ENCODE results near the gene PTPRH.

DNA sequence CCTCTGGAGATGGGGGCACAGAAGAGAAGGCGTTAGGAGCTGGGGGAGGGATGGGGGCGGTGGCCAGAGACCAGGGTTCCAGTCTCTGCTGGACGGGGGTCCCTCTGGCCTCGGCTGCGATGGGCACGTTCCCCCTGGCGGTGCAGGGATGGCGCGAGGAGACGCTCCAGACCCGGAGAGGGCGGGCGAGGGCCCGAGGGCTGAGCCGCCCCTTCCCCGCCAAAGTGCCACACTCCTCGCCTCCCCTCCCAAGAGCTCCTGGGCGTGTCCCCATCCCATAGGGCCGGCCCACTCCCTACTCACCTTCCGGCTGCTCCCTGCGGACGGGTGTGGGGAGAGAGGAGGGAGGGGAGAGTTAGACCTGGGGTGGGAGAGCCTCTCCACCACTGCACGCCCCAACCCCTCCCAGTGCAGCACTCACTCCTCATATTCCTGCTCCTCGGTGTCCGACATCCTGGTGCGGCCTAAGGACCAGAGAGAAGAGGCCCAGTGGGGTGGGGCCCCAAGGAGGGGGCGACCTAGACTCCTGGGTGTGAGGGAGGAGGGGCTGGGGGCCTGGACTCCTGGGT is 62.5 kb downstream of the PTPRH start:
- TF ChIP-seq, protein P1, sequence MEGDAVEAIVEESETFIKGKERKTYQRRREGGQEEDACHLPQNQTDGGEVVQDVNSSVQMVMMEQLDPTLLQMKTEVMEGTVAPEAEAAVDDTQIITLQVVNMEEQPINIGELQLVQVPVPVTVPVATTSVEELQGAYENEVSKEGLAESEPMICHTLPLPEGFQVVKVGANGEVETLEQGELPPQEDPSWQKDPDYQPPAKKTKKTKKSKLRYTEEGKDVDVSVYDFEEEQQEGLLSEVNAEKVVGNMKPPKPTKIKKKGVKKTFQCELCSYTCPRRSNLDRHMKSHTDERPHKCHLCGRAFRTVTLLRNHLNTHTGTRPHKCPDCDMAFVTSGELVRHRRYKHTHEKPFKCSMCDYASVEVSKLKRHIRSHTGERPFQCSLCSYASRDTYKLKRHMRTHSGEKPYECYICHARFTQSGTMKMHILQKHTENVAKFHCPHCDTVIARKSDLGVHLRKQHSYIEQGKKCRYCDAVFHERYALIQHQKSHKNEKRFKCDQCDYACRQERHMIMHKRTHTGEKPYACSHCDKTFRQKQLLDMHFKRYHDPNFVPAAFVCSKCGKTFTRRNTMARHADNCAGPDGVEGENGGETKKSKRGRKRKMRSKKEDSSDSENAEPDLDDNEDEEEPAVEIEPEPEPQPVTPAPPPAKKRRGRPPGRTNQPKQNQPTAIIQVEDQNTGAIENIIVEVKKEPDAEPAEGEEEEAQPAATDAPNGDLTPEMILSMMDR (IDR thresholded peaks at IDR 0.05), result no peak
- TF ChIP-seq POLR2AphosphoS5 (IDR thresholded peaks at IDR 0.05) (no peak), POLR2A (IDR thresholded peaks at IDR 0.05) (no peak), EP300 (IDR thresholded peaks at IDR 0.05; ENCODE audit: low read depth) (no peak)

Measured in transverse colon (tissue), 4 donors.